ENCODE data around the gene BIRC6.
"Not testable (repeated sequence)": the region's sequence is repeated elsewhere in the genome, so short reads cannot be mapped to it uniquely, and the experiment has no call there.

The BIRC6 gene

DNA sequence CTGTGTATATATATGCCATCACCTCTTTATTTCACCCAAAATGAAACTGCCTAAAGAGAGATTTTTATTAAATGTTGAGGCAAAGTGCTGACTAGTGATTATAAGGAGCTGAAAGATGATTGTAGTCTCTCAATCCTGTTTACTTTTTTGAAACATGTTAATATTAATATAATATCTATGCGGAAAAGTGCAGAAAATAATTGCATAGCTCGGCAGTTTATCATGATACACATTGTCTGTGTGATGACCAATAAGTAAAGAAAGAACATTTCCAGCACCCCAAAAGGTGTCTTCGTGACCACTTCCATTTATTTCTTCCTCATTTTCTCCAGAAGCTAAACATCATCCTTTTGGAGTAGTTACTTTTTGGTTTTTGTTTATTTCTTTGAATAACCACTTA, 99.0 kb downstream of the BIRC6 start:
- TF ChIP-seq ZNF274 (IDR thresholded peaks at IDR 0.05; ENCODE audit: low read depth, low read length): no peak
- no peak overlapping the region for H3K4me3 ChIP-seq (ENCODE audit: low read length)

DNA sequence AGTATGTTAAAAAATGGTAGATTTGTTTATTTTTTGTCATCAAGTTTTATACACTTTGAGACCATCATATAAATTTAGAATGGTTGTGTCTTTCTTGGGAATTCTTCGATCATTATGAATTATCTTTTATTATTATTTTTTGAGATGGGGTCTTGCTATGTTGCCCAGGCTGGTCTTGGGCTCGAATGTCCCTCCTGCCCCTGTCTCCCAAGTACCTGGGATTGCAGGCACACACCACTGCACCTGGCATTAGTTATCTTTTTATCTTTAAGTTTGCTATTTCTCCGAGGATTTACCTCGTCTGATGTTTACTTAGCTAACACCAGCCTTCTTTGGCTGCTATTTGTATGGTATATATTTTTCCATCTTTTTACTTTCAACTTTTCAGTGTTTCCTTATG, 100.0 kb downstream of the BIRC6 start:
- H3K4me3 ChIP-seq (ENCODE audit: low read length): no peak overlapping the region
- TF ChIP-seq ZNF274 (IDR thresholded peaks at IDR 0.05; ENCODE audit: low read depth, low read length): no peak

DNA sequence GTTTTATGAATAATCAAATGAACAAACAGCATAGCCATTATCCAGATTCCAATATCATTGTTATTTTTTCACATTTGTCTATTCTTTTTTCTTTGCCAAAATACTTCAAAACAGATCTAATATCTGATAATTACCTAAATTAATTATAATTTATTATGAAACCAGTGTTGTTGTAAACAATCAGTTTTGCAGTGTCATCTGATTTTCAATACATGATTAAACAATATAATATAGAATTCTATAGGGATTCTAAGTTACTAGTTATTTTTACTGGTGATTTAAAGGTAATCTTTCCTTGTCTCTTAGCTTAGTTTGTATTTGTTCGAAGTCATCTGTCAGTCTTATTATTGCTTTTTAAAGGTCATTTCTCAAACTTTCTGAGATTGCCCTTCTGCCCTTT, 101.0 kb downstream of the BIRC6 start:
- no peak for TF ChIP-seq ZNF274 (IDR thresholded peaks at IDR 0.05; ENCODE audit: low read depth, low read length)

DNA sequence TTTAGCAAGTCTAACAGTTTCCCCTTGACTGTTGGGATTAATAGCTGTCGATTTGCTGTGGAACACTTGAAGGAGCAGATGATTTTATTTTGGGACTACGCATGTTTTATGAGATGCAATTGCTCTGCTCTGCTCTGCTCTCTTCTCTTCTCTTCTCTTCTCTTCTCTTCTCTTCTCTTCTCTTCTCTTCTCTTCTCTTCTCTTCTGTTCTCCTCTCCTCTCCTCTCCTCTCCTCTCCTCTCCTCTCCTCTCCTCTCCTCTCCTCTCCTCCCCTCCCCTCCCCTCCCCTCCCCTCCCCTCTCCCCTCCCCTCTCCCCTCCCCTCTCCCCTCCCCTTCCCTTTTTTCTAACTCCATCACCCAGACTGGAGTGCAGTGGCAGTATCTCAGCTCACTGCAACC, 104.0 kb downstream of the BIRC6 start:
- H3K4me3 ChIP-seq (ENCODE audit: low read length): not testable (repeated sequence)

More for the DNA sequence above, 101.0 kb downstream of the BIRC6 start:
- H3K4me3 ChIP-seq (ENCODE audit: low read length): no peak overlapping the region

DNA sequence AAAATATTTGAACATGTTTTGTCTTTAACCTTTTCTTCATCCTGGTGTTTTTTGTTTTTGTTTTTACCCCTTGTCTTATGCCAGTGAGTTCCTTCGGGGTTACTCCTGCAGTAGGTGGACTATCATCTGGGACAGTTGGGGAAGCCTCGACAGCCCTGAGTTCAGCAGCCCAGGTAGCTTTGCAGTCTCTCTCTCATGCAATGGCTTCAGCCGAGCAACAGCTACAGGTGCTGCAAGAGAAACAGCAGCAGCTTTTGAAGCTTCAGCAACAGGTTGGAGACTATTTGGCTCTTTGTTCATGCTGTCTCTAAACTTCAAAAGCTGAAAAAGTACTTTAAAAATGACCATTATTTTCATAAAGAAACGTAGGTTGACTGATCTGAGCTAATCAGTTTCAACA, 106.3 kb downstream of the BIRC6 start:
- no peak overlapping the region for H3K4me3 ChIP-seq (ENCODE audit: low read length)

DNA sequence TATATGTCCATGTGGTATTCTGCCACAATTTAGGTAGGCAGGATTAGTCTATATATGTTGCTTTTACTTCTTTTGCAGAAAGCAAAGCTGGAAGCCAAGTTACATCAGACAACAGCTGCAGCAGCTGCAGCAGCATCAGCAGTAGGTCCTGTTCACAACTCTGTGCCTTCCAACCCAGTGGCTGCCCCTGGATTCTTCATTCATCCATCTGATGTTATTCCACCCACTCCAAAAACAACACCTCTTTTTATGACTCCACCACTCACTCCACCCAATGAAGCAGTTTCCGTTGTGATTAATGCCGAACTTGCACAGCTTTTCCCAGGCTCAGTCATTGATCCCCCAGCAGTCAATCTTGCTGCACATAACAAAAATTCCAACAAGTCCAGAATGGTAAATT, 107.6 kb downstream of the BIRC6 start:
- no peak for TF ChIP-seq ZNF274 (IDR thresholded peaks at IDR 0.05; ENCODE audit: low read depth, low read length)
- H3K4me3 ChIP-seq (ENCODE audit: low read length): no peak overlapping the region

More for the DNA sequence above, 106.3 kb downstream of the BIRC6 start:
- no peak for TF ChIP-seq ZNF274 (IDR thresholded peaks at IDR 0.05; ENCODE audit: low read depth, low read length)

DNA sequence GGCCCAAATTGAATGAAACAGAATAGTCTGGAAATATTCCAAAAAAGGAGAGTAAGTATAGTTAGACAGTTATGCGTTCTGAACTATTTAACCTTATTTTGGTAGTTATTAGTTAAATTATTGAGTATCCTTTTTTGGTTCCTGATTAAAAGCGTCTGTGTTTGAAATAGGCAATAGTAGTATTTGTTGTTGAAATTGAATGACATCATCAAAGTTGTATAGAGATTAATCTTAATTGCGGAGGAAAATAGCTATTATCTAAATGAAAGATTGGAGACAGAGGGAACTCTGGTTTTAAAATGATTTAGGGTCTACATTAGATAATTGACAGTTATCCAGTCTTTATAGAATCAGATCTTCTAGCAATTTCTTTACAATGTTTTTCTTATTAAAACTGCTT, 115.8 kb downstream of the BIRC6 start:
- TF ChIP-seq ZNF274 (IDR thresholded peaks at IDR 0.05; ENCODE audit: low read depth, low read length): no peak
- H3K4me3 ChIP-seq (ENCODE audit: low read length): no peak overlapping the region

DNA sequence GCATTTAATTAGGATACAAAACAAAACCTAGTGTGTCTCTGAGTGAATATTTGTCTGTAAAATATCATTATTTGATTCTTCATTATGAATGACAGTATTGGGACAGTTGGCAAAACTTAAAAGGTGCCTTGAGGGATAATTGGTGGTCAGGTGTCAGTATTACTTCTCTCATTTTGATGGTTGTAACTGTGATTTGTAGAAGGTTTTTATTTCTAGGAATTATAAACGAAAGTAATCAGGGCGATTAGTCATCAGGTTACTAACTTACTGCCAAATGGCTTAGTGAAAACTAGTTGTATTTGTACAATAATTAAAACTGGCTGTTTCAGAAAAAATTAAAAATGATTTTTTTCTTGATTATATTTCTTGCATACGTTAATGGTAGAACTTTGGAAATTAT, 117.6 kb downstream of the BIRC6 start:
- no peak for TF ChIP-seq ZNF274 (IDR thresholded peaks at IDR 0.05; ENCODE audit: low read depth, low read length)
- no peak overlapping the region for H3K4me3 ChIP-seq (ENCODE audit: low read length)

DNA sequence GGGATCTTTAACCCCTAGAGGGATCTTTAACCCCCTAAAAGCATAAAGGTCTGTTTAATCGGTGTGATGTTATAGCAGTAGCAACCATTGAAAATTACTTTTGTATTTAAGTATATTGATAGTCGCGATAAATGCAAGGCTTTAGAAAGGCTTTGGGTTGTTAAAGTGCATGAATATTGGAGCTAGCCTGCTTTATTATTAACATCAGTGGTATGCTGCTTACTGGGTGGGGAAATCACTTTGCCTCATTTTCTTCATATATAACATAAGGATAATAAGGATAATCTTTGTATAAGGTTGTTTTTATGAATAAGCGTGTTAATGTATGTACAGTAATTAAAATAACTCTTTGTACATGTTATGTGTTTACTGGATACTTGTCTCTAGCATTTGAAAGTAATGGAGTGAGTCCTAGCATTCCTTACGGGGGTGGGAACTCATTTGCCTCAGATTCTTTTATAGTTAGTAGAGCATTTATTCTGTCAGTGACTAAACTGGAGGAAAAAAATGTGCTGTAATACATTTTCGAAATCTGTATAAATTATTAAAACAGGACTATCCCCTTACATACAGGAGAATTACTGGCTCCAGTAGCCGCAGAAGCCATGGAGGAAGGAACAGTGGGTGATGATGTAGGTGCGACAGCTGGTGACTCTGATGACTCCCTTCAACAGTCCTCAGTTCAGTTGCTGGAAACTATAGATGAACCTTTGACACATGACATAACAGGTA, 122.2 kb downstream of the BIRC6 start:
- H3K4me3 ChIP-seq (ENCODE audit: low read length): no peak overlapping the region
- no peak for TF ChIP-seq ZNF274 (IDR thresholded peaks at IDR 0.05; ENCODE audit: low read depth, low read length)

DNA sequence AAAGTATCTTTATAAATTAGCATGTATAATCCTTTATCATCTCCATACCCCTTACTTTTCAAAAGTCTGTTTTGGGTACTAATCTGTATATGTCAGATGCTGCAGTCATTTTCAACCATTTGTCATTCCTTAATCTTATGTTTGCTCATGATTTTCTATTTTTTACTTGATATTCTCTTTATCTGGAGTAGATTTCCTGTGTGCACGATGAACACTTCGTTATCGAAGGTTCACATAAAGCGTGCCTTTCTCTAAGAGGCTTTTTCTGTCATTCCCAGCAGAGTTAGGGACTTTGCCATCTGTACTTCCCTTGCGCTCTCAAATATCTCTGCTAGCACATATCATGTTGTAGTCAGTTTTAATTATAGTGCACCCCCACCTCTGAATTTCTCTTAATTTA, 123.2 kb downstream of the BIRC6 start:
- no peak overlapping the region for H3K4me3 ChIP-seq (ENCODE audit: low read length)
- TF ChIP-seq ZNF274 (IDR thresholded peaks at IDR 0.05; ENCODE audit: low read depth, low read length): no peak

DNA sequence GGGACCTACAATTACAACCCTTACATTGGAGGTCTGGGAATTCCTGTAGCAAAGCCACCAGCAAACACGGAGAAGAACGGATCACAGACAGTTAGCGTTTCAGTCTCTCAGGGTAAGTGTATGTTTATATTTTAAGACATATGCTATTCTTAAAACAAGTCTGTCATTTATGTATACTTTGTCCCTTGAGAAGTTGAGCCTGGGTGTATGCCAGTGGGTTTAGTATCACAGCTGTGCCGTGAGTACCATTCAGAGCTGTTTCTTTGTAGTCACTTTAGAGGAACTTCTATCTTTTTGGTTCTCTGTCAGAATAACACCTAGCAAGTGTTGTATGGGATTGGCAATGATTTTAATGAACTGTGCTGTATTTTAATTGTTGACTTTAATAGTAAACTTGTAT, 125.6 kb downstream of the BIRC6 start:
- TF ChIP-seq ZNF274 (IDR thresholded peaks at IDR 0.05; ENCODE audit: low read depth, low read length): no peak
- no peak overlapping the region for H3K4me3 ChIP-seq (ENCODE audit: low read length)

DNA sequence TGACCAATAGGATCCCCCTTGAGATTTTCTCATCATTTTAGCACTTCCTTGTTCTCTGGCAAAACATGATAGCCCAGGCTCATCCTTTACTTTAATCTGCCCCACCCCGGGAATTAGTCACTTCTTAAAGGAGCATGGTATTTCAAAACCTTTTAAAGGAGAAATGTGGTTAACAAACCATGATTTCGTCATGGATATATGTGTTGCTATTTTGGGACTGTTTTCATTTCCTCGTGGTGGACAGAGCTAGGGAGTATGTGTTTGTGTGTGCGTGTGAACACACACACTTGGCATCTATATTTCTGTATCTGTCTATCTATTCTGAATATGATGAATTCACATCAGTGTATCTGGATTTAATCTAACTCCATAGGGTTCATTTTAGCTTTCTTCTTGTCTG, 128.1 kb downstream of the BIRC6 start:
- TF ChIP-seq ZNF274 (IDR thresholded peaks at IDR 0.05; ENCODE audit: low read depth, low read length): no peak
- no peak overlapping the region for H3K4me3 ChIP-seq (ENCODE audit: low read length)

DNA sequence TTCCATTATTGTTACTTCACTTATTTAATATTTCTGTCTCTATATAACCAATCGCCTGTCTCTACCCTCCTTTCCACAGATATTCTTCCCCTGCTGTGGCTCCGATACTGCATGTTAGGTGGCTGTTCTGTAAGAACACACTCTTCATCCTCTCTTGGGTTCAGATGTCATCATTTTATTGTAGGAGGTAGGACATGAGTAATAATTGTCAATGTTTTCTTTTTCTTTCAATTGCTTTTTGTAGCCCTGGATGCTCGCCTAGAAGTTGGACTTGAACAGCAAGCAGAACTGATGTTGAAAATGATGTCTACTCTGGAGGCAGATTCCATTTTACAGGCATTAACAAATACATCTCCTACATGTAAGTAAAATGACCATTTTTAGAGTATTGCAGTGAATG, 128.6 kb downstream of the BIRC6 start:
- H3K4me3 ChIP-seq (ENCODE audit: low read length): no peak overlapping the region

DNA sequence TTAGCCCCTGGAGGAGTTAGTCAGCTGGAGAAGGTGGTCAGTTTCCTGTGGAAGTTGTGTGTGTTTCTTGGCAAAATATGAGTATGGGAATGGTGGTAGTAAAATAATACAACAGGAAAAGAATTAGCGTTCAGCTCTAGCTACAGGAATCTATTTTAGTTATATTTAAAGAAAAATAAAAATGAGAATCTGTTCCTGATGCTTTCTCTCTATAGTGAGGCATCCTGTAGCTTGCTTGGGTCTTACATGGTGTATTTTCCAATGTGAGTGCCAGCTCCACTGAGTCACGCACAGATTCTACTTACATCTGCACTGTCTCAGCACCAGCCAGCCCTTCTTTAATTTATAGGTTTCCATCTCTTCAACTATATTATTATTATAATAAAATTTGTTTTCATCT, 132.2 kb downstream of the BIRC6 start:
- TF ChIP-seq ZNF274 (IDR thresholded peaks at IDR 0.05; ENCODE audit: low read depth, low read length): no peak
- H3K4me3 ChIP-seq (ENCODE audit: low read length): no peak overlapping the region

More for the DNA sequence above, 128.6 kb downstream of the BIRC6 start:
- TF ChIP-seq ZNF274 (IDR thresholded peaks at IDR 0.05; ENCODE audit: low read depth, low read length): no peak

DNA sequence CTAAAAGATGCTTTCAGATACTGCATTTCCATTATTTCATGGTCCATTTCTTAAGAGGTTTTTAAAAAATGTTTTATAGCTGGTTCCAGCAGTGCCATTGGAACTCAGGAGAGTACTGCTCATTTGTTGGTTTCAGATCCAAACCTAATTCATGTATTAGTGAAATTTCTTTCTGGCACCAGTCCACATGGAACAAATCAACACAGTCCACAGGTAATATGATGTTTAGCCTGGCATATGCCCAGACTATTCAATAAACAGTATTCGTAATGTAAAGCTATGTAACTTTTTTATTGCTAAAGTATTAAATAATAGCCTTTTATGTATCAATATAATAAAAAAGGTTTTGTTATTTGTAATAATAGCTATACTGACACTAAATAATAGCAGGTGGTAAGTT, 134.5 kb downstream of the BIRC6 start:
- TF ChIP-seq ZNF274 (IDR thresholded peaks at IDR 0.05; ENCODE audit: low read depth, low read length): no peak
- H3K4me3 ChIP-seq (ENCODE audit: low read length): no peak overlapping the region

DNA sequence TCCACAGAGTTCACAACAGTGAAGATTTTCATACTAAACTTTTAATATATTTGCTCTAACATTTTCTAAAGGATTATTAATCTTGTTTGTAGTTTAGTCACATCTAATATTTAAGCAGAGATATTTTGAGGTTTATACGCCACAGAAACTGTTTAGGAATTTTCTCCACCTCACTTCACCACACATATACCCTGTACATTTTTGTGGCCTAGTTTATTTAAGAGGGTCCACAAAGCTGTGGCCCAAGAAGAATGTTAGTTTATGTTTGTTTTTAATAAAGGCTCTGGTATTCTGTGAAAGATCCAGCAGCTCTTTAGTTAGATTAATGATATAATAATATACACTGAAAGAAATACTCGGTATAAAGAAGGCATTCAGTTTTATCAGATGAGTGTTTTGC, 138.3 kb downstream of the BIRC6 start:
- no peak overlapping the region for H3K4me3 ChIP-seq (ENCODE audit: low read length)
- no peak for TF ChIP-seq ZNF274 (IDR thresholded peaks at IDR 0.05; ENCODE audit: low read depth, low read length)
